Measurements from ENCODE around the gene TRMT10B. TPM values are rescaled to one million over a fixed set of nuclear protein-coding genes. Genes with fewer than 3 reads are reported as not detected.
"Not testable (repeated sequence)": the region's sequence is repeated elsewhere in the genome, so short reads cannot be mapped to it uniquely, and the experiment has no call there.

Gene TRMT10B
- polyA plus RNA-seq, 3 donors from 2014 or later: 7.8 to 11.9 (median 9.2) TPM

GRCh38 chr9:37739222-37739621, 14.4 kb upstream of the TRMT10B start:
- peaks cover 0 to 5% (median 2%) of the 10 kb centered on the region in 3 donors for H3K27me3 Mint-ChIP-seq (ENCODE audit: low read depth in 3 of 3)
- no peak for DNase-seq
- no peak overlapping the region for H3K27ac Mint-ChIP-seq
- no peaks in the 10 kb centered on the region for H3K9me3 Mint-ChIP-seq
- H3K36me3 Mint-ChIP-seq: no peaks in the 10 kb centered on the region
- H3K4me1 Mint-ChIP-seq: no peaks in the 10 kb centered on the region
- H3K4me3 Mint-ChIP-seq: no peak overlapping the region

GRCh38 chr9:37740128-37740527, 13.5 kb upstream of the TRMT10B start:
- H3K36me3 Mint-ChIP-seq: no peaks in the 10 kb centered on the region
- H3K27ac Mint-ChIP-seq: no peak overlapping the region
- DNase-seq: no peak
- H3K4me3 Mint-ChIP-seq: no peak overlapping the region
- no peaks in the 10 kb centered on the region for H3K4me1 Mint-ChIP-seq
- H3K9me3 Mint-ChIP-seq: no peaks in the 10 kb centered on the region
- peaks cover 2 to 5% (median 2%) of the 10 kb centered on the region in 3 donors for H3K27me3 Mint-ChIP-seq (ENCODE audit: low read depth in 3 of 3)

- peak overlapping the region in 1 of 6 donors; percentile 65 for H3K27ac Mint-ChIP-seq
- no peak overlapping the region for H3K4me3 Mint-ChIP-seq
Observed at GRCh38 chr9:37740631-37741328, 12.8 kb upstream of the TRMT10B start.

GRCh38 chr9:37745970-37746369, 7.6 kb upstream of the TRMT10B start:
- H3K27me3 Mint-ChIP-seq (ENCODE audit: low read depth in 3 of 3): peaks cover 2 to 3% (median 3%) of the 10 kb centered on the region in 3 donors
- H3K27ac Mint-ChIP-seq: no peak overlapping the region
- no peak overlapping the region for H3K4me3 Mint-ChIP-seq
- H3K4me1 Mint-ChIP-seq: no peaks in the 10 kb centered on the region
- H3K36me3 Mint-ChIP-seq: no peaks in the 10 kb centered on the region
- DNase-seq: no peak
- H3K9me3 Mint-ChIP-seq: no peaks in the 10 kb centered on the region

More at GRCh38 chr9:37740631-37741328, 12.8 kb upstream of the TRMT10B start:
- no peaks in the 10 kb centered on the region for H3K9me3 Mint-ChIP-seq
- no peaks in the 10 kb centered on the region for H3K4me1 Mint-ChIP-seq
- no peak for DNase-seq
- H3K36me3 Mint-ChIP-seq: no peaks in the 10 kb centered on the region
- H3K27me3 Mint-ChIP-seq (ENCODE audit: low read depth in 3 of 3): peaks cover 2 to 5% (median 2%) of the 10 kb centered on the region in 3 donors

- no peak for DNase-seq
- H3K4me1 Mint-ChIP-seq: peaks cover 0 to 2% of the 10 kb centered on the region in 2 donors
- peaks cover 2 to 5% (median 3%) of the 10 kb centered on the region in 3 donors for H3K27me3 Mint-ChIP-seq (ENCODE audit: low read depth in 3 of 3)
- no peaks in the 10 kb centered on the region for H3K9me3 Mint-ChIP-seq
- H3K36me3 Mint-ChIP-seq: no peaks in the 10 kb centered on the region
- H3K4me3 Mint-ChIP-seq: no peak overlapping the region
- H3K27ac Mint-ChIP-seq: no peak overlapping the region
Observed at GRCh38 chr9:37746448-37747270, 6.9 kb upstream of the TRMT10B start.

- Mint-ChIP-seq H3K9me3 (no peaks in the 10 kb centered on the region), H3K27ac (no peak overlapping the region), H3K36me3 (no peaks in the 10 kb centered on the region), H3K4me3 (no peak overlapping the region), H3K4me1 (peaks cover 0 to 2% of the 10 kb centered on the region in 2 donors), H3K27me3 (ENCODE audit: low read depth in 3 of 3) (peaks cover 0 to 5% (median 3%) of the 10 kb centered on the region in 3 donors)
- peak; percentile 25 to 35 (median 35) for DNase-seq
Observed at GRCh38 chr9:37747271-37747753, 6.3 kb upstream of the TRMT10B start.

GRCh38 chr9:37749129-37749528, 4.5 kb upstream of the TRMT10B start:
- Mint-ChIP-seq H3K27me3 (ENCODE audit: low read depth in 3 of 3) (peaks cover 0 to 14% (median 3%) of the 10 kb centered on the region in 3 donors), H3K36me3 (no peaks in the 10 kb centered on the region), H3K4me1 (peaks cover 17 to 18% of the 10 kb centered on the region in 2 donors), H3K27ac (no peak overlapping the region), H3K9me3 (no peaks in the 10 kb centered on the region), H3K4me3 (no peak overlapping the region)
- DNase-seq: no peak

GRCh38 chr9:37751186-37751585, 2.4 kb upstream of the TRMT10B start:
- no peak for DNase-seq
- Mint-ChIP-seq H3K27me3 (ENCODE audit: low read depth in 3 of 3) (peaks cover 0 to 12% (median 2%) of the 10 kb centered on the region in 3 donors), H3K36me3 (no peaks in the 10 kb centered on the region), H3K4me1 (peaks cover 28 to 36% of the 10 kb centered on the region in 2 donors), H3K4me3 (peak overlapping the region; percentile 11 to 64 (median 28)), H3K27ac (peak overlapping the region in 2 of 6 donors; percentile 34 to 55), H3K9me3 (no peaks in the 10 kb centered on the region)

- H3K4me3 Mint-ChIP-seq, DNase-seq, H3K9me3 Mint-ChIP-seq, H3K36me3 Mint-ChIP-seq, H3K27ac Mint-ChIP-seq: not testable (repeated sequence)
- H3K4me1 Mint-ChIP-seq: peaks cover 28 to 38% of the 10 kb centered on the region in 2 donors
- H3K27me3 Mint-ChIP-seq (ENCODE audit: low read depth in 3 of 3): peaks cover 0 to 12% (median 2%) of the 10 kb centered on the region in 3 donors
Observed at GRCh38 chr9:37751704-37752103, 1.9 kb upstream of the TRMT10B start.

GRCh38 chr9:37752112-37752511, 1.5 kb upstream of the TRMT10B start:
- Mint-ChIP-seq H3K27me3 (ENCODE audit: low read depth in 3 of 3) (peaks cover 0 to 10% (median 2%) of the 10 kb centered on the region in 3 donors), H3K4me1 (peaks cover 28 to 39% of the 10 kb centered on the region in 2 donors), H3K4me3 (peak overlapping the region in 2 of 5 donors; percentile 90 to 98)
- not testable (repeated sequence) for DNase-seq, H3K27ac Mint-ChIP-seq, H3K36me3 Mint-ChIP-seq, H3K9me3 Mint-ChIP-seq

- H3K4me3 Mint-ChIP-seq: peak overlapping the region; percentile 90 to 98 (median 98)
- DNase-seq: no peak
- H3K9me3 Mint-ChIP-seq: no peaks in the 10 kb centered on the region
- H3K27ac Mint-ChIP-seq: peak overlapping the region; percentile 90 to 95 (median 92)
- no peaks in the 10 kb centered on the region for H3K36me3 Mint-ChIP-seq
- peaks cover 28 to 44% of the 10 kb centered on the region in 2 donors for H3K4me1 Mint-ChIP-seq
- H3K27me3 Mint-ChIP-seq (ENCODE audit: low read depth in 3 of 3): peaks cover 0 to 10% (median 2%) of the 10 kb centered on the region in 3 donors
Observed at GRCh38 chr9:37752642-37753488, 740 bp upstream of the TRMT10B start.

GRCh38 chr9:37758747-37759146, 5.1 kb downstream of the TRMT10B start:
- peaks cover 0 to 2% (median 0%) of the 10 kb centered on the region in 3 donors for H3K27me3 Mint-ChIP-seq (ENCODE audit: low read depth in 3 of 3)
- no peak for DNase-seq
- no peaks in the 10 kb centered on the region for H3K9me3 Mint-ChIP-seq
- peaks cover 0 to 6% (median 6%) of the 10 kb centered on the region in 3 donors for H3K36me3 Mint-ChIP-seq
- peaks cover 19 to 30% of the 10 kb centered on the region in 2 donors for H3K4me1 Mint-ChIP-seq
- H3K27ac Mint-ChIP-seq: peak overlapping the region in 1 of 6 donors; percentile 45
- H3K4me3 Mint-ChIP-seq: no peak overlapping the region

GRCh38 chr9:37760416-37761161, 7.0 kb downstream of the TRMT10B start:
- peaks cover 4 to 14% of the 10 kb centered on the region in 2 donors for H3K4me1 Mint-ChIP-seq
- no peaks in the 10 kb centered on the region for H3K9me3 Mint-ChIP-seq
- peaks cover 5 to 13% (median 9%) of the 10 kb centered on the region in 3 donors for H3K36me3 Mint-ChIP-seq
- no peak for DNase-seq
- H3K4me3 Mint-ChIP-seq: no peak overlapping the region
- H3K27ac Mint-ChIP-seq: no peak overlapping the region
- H3K27me3 Mint-ChIP-seq (ENCODE audit: low read depth in 3 of 3): no peaks in the 10 kb centered on the region

Measured in immature natural killer cell (primary cell).